Erythroblast (primary cell): ENCODE measurements around the gene PTH1R.

Source experiments
- GATA1 ChIP-seq: IDR thresholded peaks from 2 replicates; pipeline ENCODE4 v1.6.1; 2011; ENCODE audit warnings: low read depth, mild to moderate bottlenecking, control low read depth, low read length, moderate library complexity
- POLR2A ChIP-seq: IDR thresholded peaks from 2 replicates; pipeline ENCODE4 v1.6.1; 2011; ENCODE audit warnings: mild to moderate bottlenecking, low read length

DNA sequence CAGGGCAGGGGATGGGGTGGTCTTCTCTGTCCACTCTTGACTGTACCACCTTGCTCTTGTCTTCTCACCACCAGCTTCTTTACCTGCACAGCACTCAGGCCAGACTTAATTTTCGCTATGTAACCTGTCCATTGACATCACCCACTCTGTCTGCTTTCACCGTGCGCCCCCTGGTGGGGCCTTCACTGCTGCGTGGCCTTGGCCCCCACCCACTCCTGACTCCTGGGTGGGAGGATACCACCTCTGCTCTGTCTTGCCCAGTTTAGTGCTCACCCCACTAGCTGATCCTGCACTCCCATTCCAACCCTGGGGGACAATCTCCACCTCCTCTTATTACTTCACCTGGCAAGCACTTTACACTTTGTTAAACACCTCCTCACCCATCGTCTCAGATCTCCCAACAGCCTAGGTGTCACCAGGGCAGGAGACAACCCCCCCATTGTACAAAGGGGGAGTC lies 17.7 kb downstream of the PTH1R start:
- no peak for TF ChIP-seq POLR2A
- TF ChIP-seq GATA1: no peak
